Astrocyte of the cerebellum (primary cell): Measurements from ENCODE around the gene ROM1.

Experiments used
- DNase-seq: peaks from one replicate; pipeline ENCODE4 v3.0.0-alpha.2; 2011; ENCODE audit warnings: low read depth
- H3K4me3 ChIP-seq: 2 replicates; pipeline ENCODE4 v1.5.1; 2011; ENCODE audit warnings: mild to moderate bottlenecking, low read depth, low read length, moderate library complexity
- in situ Hi-C: cut with HindIII; loops from 2 replicates; pipeline ENCODE4 v1.10.0; 2017; ENCODE audit warnings: low sequenced_read_pairs
- TF ChIP-seq, protein P1 (sequence below): IDR thresholded peaks from 2 replicates; pipeline ENCODE4 v1.5.1; 2012; ENCODE audit warnings: low read length, low read depth, moderate library complexity, mild to moderate bottlenecking; ENCODE audit errors: missing control alignments

The ROM1 gene

DNA sequence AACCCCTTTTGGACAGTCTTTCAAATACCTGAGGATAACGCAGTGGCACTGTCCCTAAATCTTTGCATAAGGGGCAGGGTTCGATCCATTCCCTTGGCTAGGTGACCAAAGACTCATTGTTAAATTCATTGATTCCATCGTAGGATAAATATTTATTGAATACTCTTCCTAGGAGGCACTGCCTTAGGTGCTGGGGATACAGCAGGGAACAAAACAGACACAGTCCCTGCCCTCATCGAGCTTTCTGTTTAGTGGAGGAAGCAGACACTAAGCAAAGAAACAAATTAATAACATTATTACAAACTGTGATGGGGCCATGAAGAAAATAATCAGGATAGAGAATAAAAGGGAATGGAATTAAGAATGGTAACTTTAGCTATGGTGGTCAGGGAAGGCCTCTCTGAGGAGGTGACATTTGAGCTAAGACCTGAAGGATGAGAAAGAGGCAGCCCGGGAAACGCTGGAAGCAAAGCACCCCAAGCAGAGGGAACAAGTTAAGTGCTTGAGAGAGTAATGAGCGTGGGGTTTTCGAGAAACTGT, 8.0 kb downstream of the ROM1 start:
- DNase-seq = no peak
- in situ Hi-C loops = no loop called here

DNA sequence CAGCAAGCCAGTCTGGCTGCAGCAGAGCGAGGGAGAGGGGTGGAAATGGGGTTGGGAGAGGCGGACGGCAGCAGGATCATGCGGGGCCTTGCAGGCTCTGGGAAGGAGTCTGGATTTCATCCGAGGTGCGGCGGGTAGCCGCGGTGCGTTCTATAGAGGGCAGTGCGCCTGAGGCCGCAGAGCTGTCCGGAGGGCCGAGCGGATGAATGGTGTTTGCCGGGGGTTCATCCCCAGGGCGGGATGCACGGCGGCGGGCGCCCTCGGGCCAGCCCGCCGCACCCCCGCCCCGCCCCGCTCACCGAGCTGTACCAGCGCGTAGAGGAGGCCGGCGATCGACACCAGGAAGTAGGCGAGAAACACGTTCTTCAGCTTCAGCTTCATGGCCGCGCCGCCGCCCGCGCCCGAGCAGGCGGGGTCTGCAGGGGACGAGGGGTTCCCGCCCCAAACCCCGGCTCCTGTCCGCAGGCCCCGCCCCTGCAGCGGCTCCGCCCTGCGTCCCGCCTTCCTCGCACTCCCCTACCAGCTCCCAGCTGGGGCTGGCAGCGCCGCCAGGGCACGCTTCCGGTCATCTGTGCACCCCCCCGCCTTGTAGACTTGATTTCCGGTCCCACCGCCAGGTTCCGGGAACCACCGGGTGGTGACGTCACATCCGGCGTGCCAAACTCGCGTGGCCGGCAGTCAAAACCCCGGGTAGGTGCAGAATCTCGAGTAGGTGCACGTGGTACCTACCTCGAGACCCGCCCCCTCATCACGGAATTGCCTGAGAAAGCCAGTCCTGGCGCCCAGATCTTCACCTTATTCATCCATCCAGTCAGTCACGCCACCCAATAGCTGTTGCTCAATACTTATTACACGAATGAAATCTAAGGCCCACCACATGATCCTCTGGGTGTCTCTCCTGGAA, 8.8 kb downstream of the ROM1 start, which contains the start of gene B3GAT3:
B3GAT3 (minus strand) TSS at position 420 of the 904 bp plus-strand sequence; CDS start at position 381, 39 bp downstream.
- TF ChIP-seq, protein P1, sequence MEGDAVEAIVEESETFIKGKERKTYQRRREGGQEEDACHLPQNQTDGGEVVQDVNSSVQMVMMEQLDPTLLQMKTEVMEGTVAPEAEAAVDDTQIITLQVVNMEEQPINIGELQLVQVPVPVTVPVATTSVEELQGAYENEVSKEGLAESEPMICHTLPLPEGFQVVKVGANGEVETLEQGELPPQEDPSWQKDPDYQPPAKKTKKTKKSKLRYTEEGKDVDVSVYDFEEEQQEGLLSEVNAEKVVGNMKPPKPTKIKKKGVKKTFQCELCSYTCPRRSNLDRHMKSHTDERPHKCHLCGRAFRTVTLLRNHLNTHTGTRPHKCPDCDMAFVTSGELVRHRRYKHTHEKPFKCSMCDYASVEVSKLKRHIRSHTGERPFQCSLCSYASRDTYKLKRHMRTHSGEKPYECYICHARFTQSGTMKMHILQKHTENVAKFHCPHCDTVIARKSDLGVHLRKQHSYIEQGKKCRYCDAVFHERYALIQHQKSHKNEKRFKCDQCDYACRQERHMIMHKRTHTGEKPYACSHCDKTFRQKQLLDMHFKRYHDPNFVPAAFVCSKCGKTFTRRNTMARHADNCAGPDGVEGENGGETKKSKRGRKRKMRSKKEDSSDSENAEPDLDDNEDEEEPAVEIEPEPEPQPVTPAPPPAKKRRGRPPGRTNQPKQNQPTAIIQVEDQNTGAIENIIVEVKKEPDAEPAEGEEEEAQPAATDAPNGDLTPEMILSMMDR = no peak
- DNase-seq = peak; percentile 95
- in situ Hi-C loops = no loop called here
- peak within 1 kb of the TSS; percentile 55 for H3K4me3 ChIP-seq

More for the DNA sequence above, 8.0 kb downstream of the ROM1 start:
- H3K4me3 ChIP-seq = peak overlapping the region; percentile 55
- TF ChIP-seq, protein P1 = no peak

DNA sequence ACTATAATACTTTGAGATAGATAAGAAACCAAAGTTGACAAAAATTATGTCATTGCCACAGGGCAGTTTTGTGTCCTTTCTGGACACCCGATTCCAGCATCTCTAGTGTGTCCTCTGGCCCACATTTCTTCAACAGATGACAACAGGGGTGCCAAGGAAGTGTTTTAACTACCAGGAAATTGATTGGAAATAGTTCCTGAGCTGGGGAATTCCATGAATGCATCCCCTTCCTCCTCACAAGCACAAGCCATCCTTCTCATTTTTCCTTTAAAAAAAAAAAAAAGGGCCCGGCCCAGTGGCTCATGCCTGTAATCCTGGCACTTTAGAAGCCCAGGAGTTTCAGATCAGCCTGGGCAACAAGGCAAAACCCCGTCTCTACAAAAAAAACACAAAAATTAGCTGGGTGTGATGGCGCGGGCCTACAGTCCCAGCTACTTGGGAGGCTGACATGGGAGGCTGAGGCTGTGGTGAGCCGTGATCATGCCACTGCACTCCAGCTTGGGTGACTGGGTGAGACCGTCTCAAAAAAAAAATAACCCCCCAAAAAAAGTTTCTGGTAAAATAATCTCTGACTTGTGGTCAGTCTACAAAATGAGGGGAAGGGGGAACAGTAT, 9.5 kb downstream of the ROM1 start:
- no peak for DNase-seq
- H3K4me3 ChIP-seq = peak overlapping the region; percentile 55
- in situ Hi-C loops = no loop called here

DNA sequence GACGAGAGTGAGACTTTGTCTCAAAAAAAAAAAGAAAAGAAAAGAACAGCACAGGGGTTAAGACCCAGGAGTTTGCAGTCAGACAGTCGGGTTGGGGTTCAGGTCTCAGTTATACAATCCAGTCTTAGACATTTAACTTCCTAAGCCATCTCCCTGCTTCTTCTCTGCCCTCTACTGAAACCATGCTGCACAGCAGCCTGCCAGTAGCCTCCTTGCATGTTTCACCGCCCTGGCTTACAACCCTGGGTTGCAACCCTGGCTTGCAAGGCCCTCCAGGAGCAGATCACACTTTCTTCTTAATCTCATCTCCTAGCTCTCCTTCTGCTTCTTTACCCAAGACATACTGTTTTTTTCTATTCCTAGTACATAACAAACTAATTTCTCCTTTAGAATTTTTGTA, 14.7 kb downstream of the ROM1 start:
- in situ Hi-C loops = no loop called here
- TF ChIP-seq, protein P1 = no peak
- DNase-seq = no peak
- H3K4me3 ChIP-seq = no peak overlapping the region

More for the DNA sequence above, 9.5 kb downstream of the ROM1 start:
- TF ChIP-seq, protein P1 = no peak

DNA sequence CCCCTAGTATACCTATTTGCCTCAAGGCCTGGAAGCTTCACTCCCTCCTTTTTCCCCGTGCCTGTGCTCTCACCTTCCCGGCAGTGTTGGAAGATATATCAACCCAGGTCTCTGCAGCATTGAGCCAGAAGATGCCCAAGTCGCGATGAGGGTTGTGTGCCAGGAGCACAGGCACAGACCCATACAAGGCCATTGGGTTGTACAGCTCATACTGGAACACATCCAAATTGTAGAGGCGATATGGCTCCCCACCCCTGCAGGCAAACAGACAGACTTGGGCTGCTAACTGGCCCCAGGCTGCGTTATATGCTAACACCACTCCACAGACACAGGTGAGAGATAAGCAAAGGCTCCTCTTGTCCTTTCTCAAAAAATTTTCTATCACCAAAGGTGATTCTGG, 19.4 kb downstream of the ROM1 start:
- in situ Hi-C loops = no loop called here
- no peak for DNase-seq
- TF ChIP-seq, protein P1 = no peak
- no peak overlapping the region for H3K4me3 ChIP-seq

DNA sequence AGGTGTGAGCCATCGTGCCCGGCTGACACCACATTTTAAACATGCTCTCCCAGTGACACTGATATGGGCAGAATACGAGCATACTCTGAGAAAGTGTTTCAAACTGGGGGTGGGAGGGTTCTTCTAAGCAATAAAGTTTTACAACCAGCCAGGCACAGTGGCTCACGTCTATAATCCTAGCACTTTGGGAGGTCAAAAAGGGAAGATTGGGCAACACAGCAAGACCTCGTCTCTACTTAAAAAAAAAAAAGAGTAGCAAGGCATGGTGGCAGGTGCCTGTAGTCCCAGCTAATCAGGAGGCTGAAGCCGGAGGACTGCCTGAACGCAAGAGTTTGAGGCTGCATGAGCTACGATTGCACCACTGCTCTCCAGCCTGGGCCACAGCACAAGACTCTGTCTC, 31.2 kb downstream of the ROM1 start:
- DNase-seq = no peak
- in situ Hi-C loops = no loop called here
- TF ChIP-seq, protein P1 = no peak
- H3K4me3 ChIP-seq = no peak overlapping the region
